H1 (cell line): ENCODE data around the gene CAMK2G.

Experiments used
- JUND ChIP-seq: IDR thresholded peaks from 2 replicates; pipeline ENCODE4 v1.6.1; 2011; ENCODE audit warnings: mild to moderate bottlenecking, improper control_type of control experiment, low read length
- POLR2A ChIP-seq, 2 experiments: IDR thresholded peaks; 1 replicate in 1 of 2; 2 replicates in 1 of 2; pipeline ENCODE4 v1.6.1; 2011; ENCODE audit warnings: low read depth in 2 of 2, low read length in 2 of 2, mild to moderate bottlenecking in 2 of 2; ENCODE audit errors: control extremely low read depth in 1 of 2
- POLR2AphosphoS5 ChIP-seq: IDR thresholded peaks from 2 replicates; pipeline ENCODE4 v1.6.1; 2011; ENCODE audit warnings: low read depth, low read length
- SIRT6 ChIP-seq: IDR thresholded peaks from one replicate; pipeline ENCODE4 v1.7.1; 2012; ENCODE audit warnings: low read length, inconsistent platforms
- TBP ChIP-seq: IDR thresholded peaks from 2 replicates; pipeline ENCODE4 v1.6.1; 2011; ENCODE audit warnings: low read depth, low read length, improper control_type of control experiment
- TEAD4 ChIP-seq: IDR thresholded peaks from 2 replicates; pipeline ENCODE4 v1.6.1; 2012; ENCODE audit warnings: low read depth, low read length, inconsistent platforms, mixed read lengths
- TF ChIP-seq, protein P1 (sequence below): fragments of 300-600 bp; sonication (generic); IDR thresholded peaks from 2 replicates; pipeline ENCODE4 v1.7.1; 2012; ENCODE audit warnings: low read length, moderate library complexity, mild to moderate bottlenecking, inconsistent platforms; ENCODE audit not compliant: insufficient replicate concordance

DNA sequence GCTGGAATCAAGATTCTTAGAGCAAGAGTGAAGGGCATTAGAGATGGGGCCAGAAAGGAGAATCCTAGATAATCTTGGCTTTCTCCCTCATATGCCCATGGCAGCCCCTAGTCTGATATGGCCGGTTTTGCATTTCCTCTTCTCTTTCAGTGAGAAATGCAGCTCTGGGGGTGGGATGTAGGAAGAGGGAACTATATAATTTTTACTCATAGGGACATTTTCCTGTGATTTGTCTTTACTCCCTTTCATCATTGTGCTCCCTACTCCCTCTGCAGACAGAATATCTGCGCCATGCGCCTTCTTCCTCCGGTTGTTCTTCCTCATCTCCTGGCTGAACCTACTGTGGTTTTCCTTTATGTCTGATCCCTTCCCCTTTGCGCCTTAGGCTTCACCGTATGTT is 109.3 kb downstream of the CAMK2G start:
- TF ChIP-seq TBP, result no peak
- TF ChIP-seq JUND, result no peak
- TF ChIP-seq, protein P1, sequence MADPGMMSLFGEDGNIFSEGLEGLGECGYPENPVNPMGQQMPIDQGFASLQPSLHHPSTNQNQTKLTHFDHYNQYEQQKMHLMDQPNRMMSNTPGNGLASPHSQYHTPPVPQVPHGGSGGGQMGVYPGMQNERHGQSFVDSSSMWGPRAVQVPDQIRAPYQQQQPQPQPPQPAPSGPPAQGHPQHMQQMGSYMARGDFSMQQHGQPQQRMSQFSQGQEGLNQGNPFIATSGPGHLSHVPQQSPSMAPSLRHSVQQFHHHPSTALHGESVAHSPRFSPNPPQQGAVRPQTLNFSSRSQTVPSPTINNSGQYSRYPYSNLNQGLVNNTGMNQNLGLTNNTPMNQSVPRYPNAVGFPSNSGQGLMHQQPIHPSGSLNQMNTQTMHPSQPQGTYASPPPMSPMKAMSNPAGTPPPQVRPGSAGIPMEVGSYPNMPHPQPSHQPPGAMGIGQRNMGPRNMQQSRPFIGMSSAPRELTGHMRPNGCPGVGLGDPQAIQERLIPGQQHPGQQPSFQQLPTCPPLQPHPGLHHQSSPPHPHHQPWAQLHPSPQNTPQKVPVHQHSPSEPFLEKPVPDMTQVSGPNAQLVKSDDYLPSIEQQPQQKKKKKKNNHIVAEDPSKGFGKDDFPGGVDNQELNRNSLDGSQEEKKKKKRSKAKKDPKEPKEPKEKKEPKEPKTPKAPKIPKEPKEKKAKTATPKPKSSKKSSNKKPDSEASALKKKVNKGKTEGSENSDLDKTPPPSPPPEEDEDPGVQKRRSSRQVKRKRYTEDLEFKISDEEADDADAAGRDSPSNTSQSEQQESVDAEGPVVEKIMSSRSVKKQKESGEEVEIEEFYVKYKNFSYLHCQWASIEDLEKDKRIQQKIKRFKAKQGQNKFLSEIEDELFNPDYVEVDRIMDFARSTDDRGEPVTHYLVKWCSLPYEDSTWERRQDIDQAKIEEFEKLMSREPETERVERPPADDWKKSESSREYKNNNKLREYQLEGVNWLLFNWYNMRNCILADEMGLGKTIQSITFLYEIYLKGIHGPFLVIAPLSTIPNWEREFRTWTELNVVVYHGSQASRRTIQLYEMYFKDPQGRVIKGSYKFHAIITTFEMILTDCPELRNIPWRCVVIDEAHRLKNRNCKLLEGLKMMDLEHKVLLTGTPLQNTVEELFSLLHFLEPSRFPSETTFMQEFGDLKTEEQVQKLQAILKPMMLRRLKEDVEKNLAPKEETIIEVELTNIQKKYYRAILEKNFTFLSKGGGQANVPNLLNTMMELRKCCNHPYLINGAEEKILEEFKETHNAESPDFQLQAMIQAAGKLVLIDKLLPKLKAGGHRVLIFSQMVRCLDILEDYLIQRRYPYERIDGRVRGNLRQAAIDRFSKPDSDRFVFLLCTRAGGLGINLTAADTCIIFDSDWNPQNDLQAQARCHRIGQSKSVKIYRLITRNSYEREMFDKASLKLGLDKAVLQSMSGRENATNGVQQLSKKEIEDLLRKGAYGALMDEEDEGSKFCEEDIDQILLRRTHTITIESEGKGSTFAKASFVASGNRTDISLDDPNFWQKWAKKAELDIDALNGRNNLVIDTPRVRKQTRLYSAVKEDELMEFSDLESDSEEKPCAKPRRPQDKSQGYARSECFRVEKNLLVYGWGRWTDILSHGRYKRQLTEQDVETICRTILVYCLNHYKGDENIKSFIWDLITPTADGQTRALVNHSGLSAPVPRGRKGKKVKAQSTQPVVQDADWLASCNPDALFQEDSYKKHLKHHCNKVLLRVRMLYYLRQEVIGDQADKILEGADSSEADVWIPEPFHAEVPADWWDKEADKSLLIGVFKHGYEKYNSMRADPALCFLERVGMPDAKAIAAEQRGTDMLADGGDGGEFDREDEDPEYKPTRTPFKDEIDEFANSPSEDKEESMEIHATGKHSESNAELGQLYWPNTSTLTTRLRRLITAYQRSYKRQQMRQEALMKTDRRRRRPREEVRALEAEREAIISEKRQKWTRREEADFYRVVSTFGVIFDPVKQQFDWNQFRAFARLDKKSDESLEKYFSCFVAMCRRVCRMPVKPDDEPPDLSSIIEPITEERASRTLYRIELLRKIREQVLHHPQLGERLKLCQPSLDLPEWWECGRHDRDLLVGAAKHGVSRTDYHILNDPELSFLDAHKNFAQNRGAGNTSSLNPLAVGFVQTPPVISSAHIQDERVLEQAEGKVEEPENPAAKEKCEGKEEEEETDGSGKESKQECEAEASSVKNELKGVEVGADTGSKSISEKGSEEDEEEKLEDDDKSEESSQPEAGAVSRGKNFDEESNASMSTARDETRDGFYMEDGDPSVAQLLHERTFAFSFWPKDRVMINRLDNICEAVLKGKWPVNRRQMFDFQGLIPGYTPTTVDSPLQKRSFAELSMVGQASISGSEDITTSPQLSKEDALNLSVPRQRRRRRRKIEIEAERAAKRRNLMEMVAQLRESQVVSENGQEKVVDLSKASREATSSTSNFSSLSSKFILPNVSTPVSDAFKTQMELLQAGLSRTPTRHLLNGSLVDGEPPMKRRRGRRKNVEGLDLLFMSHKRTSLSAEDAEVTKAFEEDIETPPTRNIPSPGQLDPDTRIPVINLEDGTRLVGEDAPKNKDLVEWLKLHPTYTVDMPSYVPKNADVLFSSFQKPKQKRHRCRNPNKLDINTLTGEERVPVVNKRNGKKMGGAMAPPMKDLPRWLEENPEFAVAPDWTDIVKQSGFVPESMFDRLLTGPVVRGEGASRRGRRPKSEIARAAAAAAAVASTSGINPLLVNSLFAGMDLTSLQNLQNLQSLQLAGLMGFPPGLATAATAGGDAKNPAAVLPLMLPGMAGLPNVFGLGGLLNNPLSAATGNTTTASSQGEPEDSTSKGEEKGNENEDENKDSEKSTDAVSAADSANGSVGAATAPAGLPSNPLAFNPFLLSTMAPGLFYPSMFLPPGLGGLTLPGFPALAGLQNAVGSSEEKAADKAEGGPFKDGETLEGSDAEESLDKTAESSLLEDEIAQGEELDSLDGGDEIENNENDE, result no peak
- no peak for TF ChIP-seq POLR2AphosphoS5
- TF ChIP-seq SIRT6, result no peak
- no peak for TF ChIP-seq POLR2A (IDR thresholded peaks at IDR 0.05; ENCODE audit: control extremely low read depth in 1 of 2, low read depth in 2 of 2, low read length in 2 of 2)
- no peak for TF ChIP-seq TEAD4
